ENCODE measurements around the gene TEX12.

DNA sequence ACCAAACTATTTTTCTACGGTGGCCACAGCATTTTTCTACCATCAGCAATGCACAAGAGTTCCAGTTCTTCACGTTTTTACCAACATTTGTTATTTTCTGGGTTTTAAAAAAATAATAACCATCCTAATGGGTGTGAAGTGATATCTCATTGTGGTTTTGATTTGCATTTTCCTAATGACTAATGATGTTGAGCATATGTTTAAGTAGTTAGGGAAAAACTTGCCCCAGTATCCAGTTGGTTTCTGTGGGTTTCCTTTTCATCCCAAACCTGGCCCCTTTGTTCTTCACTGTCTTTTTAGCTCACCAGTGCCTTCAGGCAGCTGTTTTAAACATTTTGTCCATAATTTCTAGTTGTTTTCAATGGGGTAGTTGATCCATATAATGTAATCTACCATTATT is 44.4 kb downstream of the TEX12 start:
- TF ChIP-seq, protein P1, sequence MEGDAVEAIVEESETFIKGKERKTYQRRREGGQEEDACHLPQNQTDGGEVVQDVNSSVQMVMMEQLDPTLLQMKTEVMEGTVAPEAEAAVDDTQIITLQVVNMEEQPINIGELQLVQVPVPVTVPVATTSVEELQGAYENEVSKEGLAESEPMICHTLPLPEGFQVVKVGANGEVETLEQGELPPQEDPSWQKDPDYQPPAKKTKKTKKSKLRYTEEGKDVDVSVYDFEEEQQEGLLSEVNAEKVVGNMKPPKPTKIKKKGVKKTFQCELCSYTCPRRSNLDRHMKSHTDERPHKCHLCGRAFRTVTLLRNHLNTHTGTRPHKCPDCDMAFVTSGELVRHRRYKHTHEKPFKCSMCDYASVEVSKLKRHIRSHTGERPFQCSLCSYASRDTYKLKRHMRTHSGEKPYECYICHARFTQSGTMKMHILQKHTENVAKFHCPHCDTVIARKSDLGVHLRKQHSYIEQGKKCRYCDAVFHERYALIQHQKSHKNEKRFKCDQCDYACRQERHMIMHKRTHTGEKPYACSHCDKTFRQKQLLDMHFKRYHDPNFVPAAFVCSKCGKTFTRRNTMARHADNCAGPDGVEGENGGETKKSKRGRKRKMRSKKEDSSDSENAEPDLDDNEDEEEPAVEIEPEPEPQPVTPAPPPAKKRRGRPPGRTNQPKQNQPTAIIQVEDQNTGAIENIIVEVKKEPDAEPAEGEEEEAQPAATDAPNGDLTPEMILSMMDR (IDR thresholded peaks at IDR 0.05), result no peak
- no peak for TF ChIP-seq POLR2AphosphoS5 (IDR thresholded peaks at IDR 0.05)
